Stimulated activated CD8-positive, alpha-beta memory T cell treated with anti-CD3 and anti-CD28 coated beads, Interleukin-15, amount 100 ng/mL, for 48 hours (primary cell): ENCODE results near the gene ZNF782.
"Not testable (repeated sequence)": the region's sequence is repeated elsewhere in the genome, so short reads cannot be mapped to it uniquely, and the experiment has no call there.

Experiments used
- DNase-seq, 2 donors: peaks; one replicate each; pipeline ENCODE4 v3.0.0-alpha.2; 2020; ENCODE audit warnings: low read depth in 2 of 2

ZNF782 gene

GRCh38 chr9:96854651-96855273 lies 448 bp upstream of the ZNF782 start:
- DNase-seq, result no peak

DNA sequence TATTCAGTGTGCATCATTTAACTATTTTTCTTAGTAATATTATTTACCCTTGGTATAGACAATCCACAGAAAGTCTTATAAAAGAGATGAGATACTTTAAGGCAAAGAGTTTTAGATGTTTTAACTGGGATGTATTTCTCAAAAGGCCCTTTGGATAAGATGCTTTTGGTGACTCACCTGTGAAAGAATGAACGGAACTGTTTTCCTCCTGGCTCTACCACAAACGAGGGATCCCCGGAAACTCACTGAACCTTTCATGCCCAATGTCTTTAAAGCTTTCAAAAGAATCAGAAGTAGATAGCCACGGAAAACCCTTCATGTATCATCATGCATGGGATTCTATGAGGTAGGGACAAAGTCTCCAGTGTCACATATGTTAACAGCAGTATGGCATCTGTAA lies 1.6 kb downstream of the ZNF782 start:
- no peak for DNase-seq

- DNase-seq, result no peak
Measured at GRCh38 chr9:96844040-96844439, 10.3 kb downstream of the ZNF782 start.

- no peak for DNase-seq
Measured at GRCh38 chr9:96818533-96818932, 35.8 kb downstream of the ZNF782 start.

DNA sequence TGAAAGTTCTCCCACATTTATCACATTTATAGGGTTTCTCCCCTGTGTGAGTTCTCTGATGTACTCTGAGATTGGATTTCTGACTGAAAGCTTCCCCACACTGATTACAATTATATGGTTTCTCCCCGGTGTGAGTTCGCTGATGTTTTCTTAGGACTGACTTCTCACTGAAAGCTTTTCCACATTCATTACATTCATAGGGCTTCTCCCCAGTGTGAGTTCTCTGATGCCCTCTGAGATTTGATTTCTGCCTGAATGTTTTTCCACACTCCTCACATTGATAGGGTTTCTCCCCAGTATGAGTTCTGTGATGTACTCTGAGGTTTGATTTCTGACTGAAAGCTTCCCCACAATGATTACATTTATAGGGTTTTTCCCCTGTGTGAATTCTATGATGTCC lies 36.3 kb downstream of the ZNF782 start:
- DNase-seq, result no peak

DNA sequence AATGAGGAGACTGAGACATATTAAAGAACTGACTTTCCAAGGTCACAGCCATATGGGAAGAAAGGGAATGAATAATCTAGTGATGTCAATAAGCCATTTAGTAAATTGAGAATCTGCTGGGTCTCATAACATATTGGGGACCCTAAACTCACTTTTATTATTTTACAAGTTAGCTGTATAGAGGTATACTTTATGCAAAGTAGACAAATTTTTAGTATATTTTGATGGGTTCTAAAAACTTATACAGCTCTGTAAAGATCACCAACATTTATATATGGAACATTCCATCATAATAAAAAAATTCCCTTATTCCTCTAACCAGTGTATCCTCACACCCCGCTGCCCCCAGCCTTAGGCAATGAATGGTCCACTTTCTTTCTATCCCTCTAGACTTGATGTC lies 40.7 kb downstream of the ZNF782 start:
- no peak for DNase-seq

DNA sequence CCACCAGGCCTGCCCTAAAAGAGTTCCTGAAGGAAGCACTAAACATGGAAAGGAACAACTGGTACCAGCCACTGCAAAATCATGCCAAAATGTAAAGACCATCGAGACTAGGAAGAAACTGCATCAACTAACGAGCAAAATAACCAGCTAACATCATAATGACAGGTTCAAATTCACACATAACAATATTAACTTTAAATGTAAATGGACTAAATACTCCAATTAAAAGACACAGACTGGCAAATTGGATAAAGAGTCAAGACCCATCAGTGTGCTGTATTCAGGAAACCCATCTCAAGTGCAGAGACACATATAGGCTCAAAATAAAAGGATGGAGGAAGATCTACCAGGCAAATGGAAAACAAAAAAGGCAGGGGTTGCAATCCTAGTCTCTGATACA lies 55.4 kb downstream of the ZNF782 start:
- not testable (repeated sequence) for DNase-seq

DNA sequence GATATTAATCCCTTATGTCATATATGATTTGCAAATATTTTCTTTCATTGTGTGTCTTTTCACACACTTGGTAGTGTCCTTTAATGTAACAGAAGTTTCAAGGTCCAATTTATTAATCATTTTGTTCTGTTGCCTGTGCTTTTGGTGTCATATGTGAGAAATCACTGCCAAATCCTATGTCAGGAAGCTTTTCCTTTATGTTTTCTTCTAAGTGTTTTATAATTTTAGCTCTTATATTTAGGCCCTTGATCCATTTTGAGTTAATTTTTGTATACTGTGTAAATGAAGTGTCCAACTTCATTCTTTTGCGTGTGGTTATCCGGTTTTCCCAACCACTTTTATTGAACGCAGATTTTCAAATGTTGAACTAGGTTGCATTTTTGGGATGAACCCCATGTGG lies 70.3 kb downstream of the ZNF782 start:
- no peak for DNase-seq

DNA sequence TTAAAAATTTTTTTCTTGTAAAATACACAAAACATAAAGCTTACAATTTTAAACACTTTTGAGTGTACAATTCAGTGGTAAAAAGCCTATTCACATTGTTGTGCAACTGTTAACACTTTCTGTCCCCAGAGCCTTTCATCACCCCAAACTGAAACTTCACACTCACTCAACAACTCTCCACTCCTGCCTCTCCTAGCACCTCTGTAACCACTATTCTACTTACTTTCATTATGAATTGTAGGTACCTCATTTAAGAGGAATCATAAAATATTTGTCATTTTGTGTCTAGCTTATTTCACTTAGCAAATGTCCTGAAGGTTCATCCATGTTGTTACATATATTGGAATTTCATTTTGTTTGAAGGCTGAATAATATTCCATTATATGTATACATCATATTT lies 72.1 kb downstream of the ZNF782 start:
- no peak for DNase-seq

- DNase-seq, result no peak
Measured at GRCh38 chr9:96781552-96781951, 72.8 kb downstream of the ZNF782 start.

GRCh38 chr9:96779089-96779488 lies 75.2 kb downstream of the ZNF782 start:
- DNase-seq, result no peak

DNA sequence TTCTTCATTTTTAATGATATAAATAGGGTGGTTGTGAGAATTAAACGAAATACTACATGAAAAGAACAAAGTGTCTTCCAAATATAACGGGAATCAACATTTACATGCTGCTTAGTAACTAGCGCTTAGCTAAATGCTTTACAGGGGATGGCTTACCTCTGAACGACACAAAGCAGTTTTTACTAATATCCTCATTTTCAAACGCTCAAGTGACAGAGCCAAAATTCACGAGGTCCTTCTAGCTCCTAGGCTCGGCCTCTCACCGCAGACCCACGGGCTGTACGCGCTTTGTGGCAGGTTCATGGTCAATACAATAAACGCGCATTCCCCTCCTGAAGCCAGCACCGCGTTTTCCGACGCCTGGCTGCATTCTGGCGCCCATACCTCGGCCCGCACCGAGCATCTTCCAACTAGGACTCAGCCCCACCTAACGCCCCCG lies 76.9 kb downstream of the ZNF782 start:
- no peak for DNase-seq

DNA sequence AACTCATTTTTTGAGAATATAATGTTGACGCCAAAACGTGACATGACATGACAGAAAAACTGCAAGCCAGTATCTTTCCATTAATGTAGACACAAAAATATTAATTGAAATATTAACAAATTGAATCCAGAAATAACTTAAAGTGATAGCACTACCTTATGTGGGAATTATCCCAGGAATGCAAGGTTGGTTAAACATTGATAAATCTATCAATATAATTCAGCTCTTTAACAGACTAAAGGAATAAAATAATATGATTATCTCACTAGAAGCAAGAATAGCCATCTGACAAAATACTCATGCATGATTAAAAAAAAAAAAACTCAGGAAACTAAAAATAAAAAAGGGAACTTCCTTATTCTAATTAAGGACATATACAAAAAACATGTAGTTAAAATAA lies 83.2 kb downstream of the ZNF782 start:
- DNase-seq, result no peak

- no peak for DNase-seq
Measured at GRCh38 chr9:96769989-96770388, 84.3 kb downstream of the ZNF782 start.
